K562 (cell line): Measurements from ENCODE around the gene CLCNKB. TPM values are rescaled to one million over a fixed set of nuclear protein-coding genes. Genes with fewer than 3 reads are reported as not detected.

Experiments used
- ATAC-seq: fragments of 200-7000 bp; cut with Tn5 transposase; 3 replicates; pipeline ENCODE4 v1.9.1; 2020; ENCODE audit warnings: moderate library complexity
- BruUV-seq: library from RNA; stranded (reverse); fragments of 400-500 nt; replicated peaks from 2 replicates; lab custom pipeline; 2021; lab: Mats Ljungman, UMichigan
- CTCF ChIA-PET: fragments of 300-600 bp; formaldehyde crosslinking; extraction: SDS; loops from one replicate; lab custom pipeline; 2021; ENCODE audit warnings: low intra/inter-chr PET ratio; lab: Yijun Ruan, JAX
- POLR2A ChIA-PET: fragments of 300-600, 350-650 bp; sonication (Branson Sonifier 250); formaldehyde crosslinking; extraction: SDS; loops from one replicate; lab custom pipeline; 2021; ENCODE audit warnings: antibody characterized with exemption, inconsistent platforms; lab: Yijun Ruan, JAX
- DNase-seq, 4 experiments: peaks; one replicate each; pipeline versions ENCODE4 v3.0.0 to v3.0.0-alpha.2; 2011 to 2018; ENCODE audit warnings: low spot score in 3 of 4, mixed read lengths in 3 of 4; ENCODE audit errors: extremely low read depth in 1 of 4
- FAIRE-seq: peaks from 2 replicates; lab custom pipeline; 2011; peaks lifted over from hg19 to GRCh38; lab: Jason Lieb, UNC
- H2AFZ ChIP-seq: 2 replicates; pipeline ENCODE4 v1.6.0; 2011; ENCODE audit warnings: low read depth, low read length, control low read depth, inconsistent platforms
- H3K27ac ChIP-seq: fragments of 200-600 bp; 3 replicates; pipeline ENCODE4 v1.8.0; 2011; ENCODE audit warnings: low read depth, mild to moderate bottlenecking, control low read depth, inconsistent platforms, low read length, moderate library complexity, mixed read lengths; ENCODE audit errors: extremely low read depth
- H3K27me3 ChIP-seq, 2 experiments: fragments of 300-600 bp in 1 of 2; 2 replicates in 1 of 2; 3 replicates in 1 of 2; pipeline versions ENCODE4 v1.6.0 to v1.8.0; 2011; ENCODE audit warnings: inconsistent platforms in 2 of 2, low read length in 2 of 2, mild to moderate bottlenecking in 1 of 2, mixed read lengths in 1 of 2, moderate library complexity in 1 of 2; ENCODE audit not compliant: control insufficient read depth in 2 of 2, insufficient read depth in 2 of 2
- H3K36me3 ChIP-seq: fragments of 300-600 bp; 3 replicates; pipeline ENCODE4 v1.8.0; 2011; ENCODE audit warnings: mild to moderate bottlenecking, low read length, inconsistent platforms; ENCODE audit not compliant: control insufficient read depth, insufficient read depth
- H3K4me1 ChIP-seq, 2 experiments: fragments of 200-600 bp in 1 of 2; replicated peaks in 1 of 2; 2 replicates in 1 of 2; 3 replicates in 1 of 2; pipeline versions ENCODE4 v1.5.1 to v1.8.0; 2011; ENCODE audit warnings: inconsistent platforms in 2 of 2, low read length in 2 of 2, mild to moderate bottlenecking in 1 of 2, mixed read lengths in 1 of 2, moderate library complexity in 1 of 2; ENCODE audit not compliant: control insufficient read depth in 2 of 2, insufficient read depth in 2 of 2
- H3K4me2 ChIP-seq: 2 replicates; pipeline ENCODE4 v1.6.1; 2011; ENCODE audit warnings: low read length, control low read depth, inconsistent platforms, mixed read lengths; ENCODE audit not compliant: insufficient read depth
- H3K4me3 ChIP-seq: fragments of 200-600 bp; sonication (generic), shearing (Covaris generic); 2 replicates; pipeline ENCODE4 v1.5.1; 2016; ENCODE audit warnings: control low read depth, inconsistent platforms
- H3K79me2 ChIP-seq: fragments of 200-600 bp; 3 replicates; pipeline ENCODE4 v1.8.0; 2011; ENCODE audit warnings: low read length, inconsistent platforms; ENCODE audit not compliant: control insufficient read depth, insufficient read depth
- H3K9ac ChIP-seq, 2 experiments: 2 replicates each; pipeline versions ENCODE4 v1.6.0 to v1.6.1; 2011; ENCODE audit warnings: low read depth in 2 of 2, low read length in 2 of 2, control low read depth in 1 of 2, inconsistent platforms in 1 of 2, mild to moderate bottlenecking in 1 of 2, mixed read lengths in 1 of 2; ENCODE audit not compliant: insufficient read depth in 1 of 2
- H3K9me1 ChIP-seq: one replicate; pipeline ENCODE4 v1.6.0; 2011; ENCODE audit warnings: inconsistent platforms, mild to moderate bottlenecking, low read length, moderate library complexity; ENCODE audit not compliant: control insufficient read depth, insufficient read depth
- H3K9me3 ChIP-seq: replicated peaks from 2 replicates; pipeline ENCODE4 v1.5.1; 2011; ENCODE audit warnings: low read depth, low read length, inconsistent platforms; ENCODE audit not compliant: control insufficient read depth, insufficient read depth
- H4K20me1 ChIP-seq: replicated peaks from 2 replicates; pipeline ENCODE4 v1.6.1; 2011; ENCODE audit warnings: low read length, inconsistent platforms, mixed read lengths; ENCODE audit not compliant: control insufficient read depth, insufficient read depth
- ZFX ChIP-seq: sonication (generic); formaldehyde crosslinking; IDR thresholded peaks from 2 replicates; pipeline ENCODE4 v1.8.0; 2022; ENCODE audit warnings: mild to moderate bottlenecking, missing genetic modification reagents, moderate library complexity
- ZNF551 ChIP-seq: fragments of 250-450 bp; sonication (Bioruptor Pico); IDR thresholded peaks from 2 replicates; pipeline ENCODE4 v1.5.0; 2021; ENCODE audit warnings: mild to moderate bottlenecking, moderate library complexity
- WGBS: fragments of 100-300 bp; shearing (Covaris generic); methylation state at CpG from one replicate; pipeline ENCODE4 v1.1.6; 2016; ENCODE audit warnings: low coverage, mixed read lengths; ENCODE audit not compliant: insufficient coverage; ENCODE audit errors: missing lambda C conversion rate; 5-methylcytosine and 5-hydroxymethylcytosine counted together
- in situ Hi-C: fragments of 300-500 bp; cut with MboI; formaldehyde crosslinking; loops from 4 replicates; pipeline ENCODE4 v1.15.0; 2018; ENCODE audit warnings: inconsistent platforms, mixed read lengths
- intact Hi-C: fragments of 100-400 bp; cut with micrococcal nuclease; formaldehyde crosslinking; loops from 2 replicates; pipeline ENCODE4 v1.14.2; 2022
- polyA plus RNA-seq, 8 experiments: library from polyadenylated mRNA; depleted of rRNA in 4 of 8; stranded (reverse) in 5 of 8; unstranded in 3 of 8; fragments of >200 nt; fragmentation: Nextera tagmentation in 2 of 8; fragmentation: Illumina TruSeq in 1 of 8; extraction: Ambion mirVana in 2 of 8; extraction: Trizol in 1 of 8; gene quantifications; 2 replicates each; pipeline versions ENCODE4 v1.2.1 to v1.2.3, GENCODE V29; 2011 to 2014; ENCODE audit warnings: inconsistent platforms in 1 of 8, missing spikeins in 1 of 8
- total RNA-seq, 7 experiments: library from RNA; depleted of rRNA in 6 of 7; stranded (reverse); fragments of >200 nt in 6 of 7; fragmentation: Illumina TruSeq in 2 of 7; extraction: Trizol in 2 of 7; gene quantifications; 2 replicates each; pipeline versions ENCODE4 v1.2.1 to v1.2.3, GENCODE V29; 2011 to 2021; ENCODE audit warnings: low replicate concordance in 1 of 7

The CLCNKB gene
- total and polyA plus RNA-seq, 9 of the 15 experiments (the other 6 are each of a cell fraction or from before 2014, with no cell fraction given), result 0.08 to 1.7 (median 0.64) TPM

- no TSS peak for BruUV-seq
- Histone ChIP-seq H3K9ac (0 out of 4 replicates have a peak overlapping the region, but pooled peaks of 1 of the 2 experiments have one; percentile 19), H3K9me3 (no peaks in the 10 kb centered on the region), H2AFZ (no peak overlapping the region), H3K79me2 (no peaks in the 10 kb centered on the region), H3K36me3 (no peaks in the 10 kb centered on the region), H3K27ac (no peak overlapping the region)
- DNase-seq, result no peak
- 30% methylated on average over 13 of the region's 13 CpGs for WGBS
- ATAC-seq, result no peak
- intact Hi-C loops, result no loop called here
- no peak for TF ChIP-seq ZNF551 (CRISPR knock-in tag)
- 0 out of 2 replicates have a peak, but pooled peaks have one; percentile 12 for TF ChIP-seq ZFX (CRISPR knock-in tag)
- TF ChIP-seq, all 486 proteins: peak for 1
- POLR2A ChIA-PET, result interaction anchor here (0.5 to 1.2 kb wide), 2 partner anchors 100 to 138 kb away, joined by 3 to 4 read pairs; no protein-coding TSS in a partner anchor
- Histone ChIP-seq H3K27me3 (peaks cover 17 to 72% of the 10 kb centered on the region in 2 experiments), H3K4me2 (no peak overlapping the region), H3K4me1 (peaks cover 2 to 24% of the 10 kb centered on the region in 2 experiments; a peak in 3 of 5 replicates), H3K9me1 (no peaks in the 10 kb centered on the region), H3K4me3 (no peak overlapping the region), H4K20me1 (peaks cover 10% of the 10 kb centered on the region; the same call in 1 of the 2 replicates)
- FAIRE-seq, result no peak
- in situ Hi-C loops, result loop anchor here (10.0 kb wide), 1 partner anchor 53 kb away; the partner anchor contains the start of gene HSPB7
- CTCF ChIA-PET, result no interaction called here
These were observed 24.4 kb downstream of the CLCNKB start for GRCh38 chr1:16067933-16068332.
